Mammary epithelial cell (primary cell): ENCODE data around the gene TUBGCP5.

Source experiments
- CTCF ChIP-seq, 2 donors: IDR thresholded peaks in 1 of 2; conservative IDR thresholded peaks in 1 of 2; 2 replicates each; pipeline ENCODE4 v1.5.1; 2011 to 2012; ENCODE audit warnings: inconsistent platforms in 2 of 2, low read length in 2 of 2, mild to moderate bottlenecking in 2 of 2, control low read depth in 1 of 2, low read depth in 1 of 2; ENCODE audit not compliant: insufficient read depth in 1 of 2; ENCODE audit errors: extremely low read depth in 1 of 2
- EZH2 ChIP-seq: IDR thresholded peaks from 2 replicates; pipeline ENCODE4 v1.6.1; 2012; ENCODE audit warnings: low read length, inconsistent platforms, borderline replicate concordance

GRCh38 chr15:22960556-22960955 lies 78.8 kb downstream of the TUBGCP5 start:
- no peak for TF ChIP-seq CTCF (conservative IDR thresholded peaks at IDR 0.05 in 1 of 2, IDR thresholded peaks at IDR 0.05 in 1 of 2; ENCODE audit: extremely low read depth in 1 of 2, insufficient read depth in 1 of 2, low read depth in 1 of 2, low read length in 2 of 2)
- no peak for TF ChIP-seq EZH2
